Measurements from ENCODE around the gene ACOXL.

DNA sequence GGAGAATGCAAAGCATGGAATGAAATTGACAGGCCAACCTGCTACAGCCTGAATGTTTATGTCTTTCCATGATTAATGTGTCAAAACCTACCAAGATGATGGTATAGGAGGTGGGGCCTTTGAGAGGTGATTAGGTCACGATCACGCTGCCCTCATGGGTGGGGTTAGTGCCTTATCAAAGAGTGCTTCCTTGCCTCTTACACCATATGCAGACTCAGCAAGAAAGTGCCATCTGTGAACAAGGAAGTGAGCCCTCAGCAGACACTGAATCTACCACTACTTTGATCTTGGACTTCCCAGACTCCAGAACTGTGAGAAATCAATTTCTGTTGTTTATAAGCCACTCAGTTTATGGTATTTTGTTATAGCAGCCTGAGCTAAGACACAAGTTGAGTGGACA is 240.9 kb downstream of the ACOXL start:
- TF ChIP-seq EZH2 (IDR thresholded peaks at IDR 0.05; ENCODE audit: insufficient read depth, poor library complexity, severe bottlenecking) (no peak), EZH2phosphoT487 (IDR thresholded peaks at IDR 0.05; ENCODE audit: insufficient read depth, low read depth) (no peak)
